ENCODE results near the gene EXOC4. TPM values are rescaled to one million over a fixed set of nuclear protein-coding genes. Genes with fewer than 3 reads are reported as not detected.

EXOC4 gene
- total RNA-seq, 4 donors from 2014 or later, result 59.2 to 88.7 (median 71.6) TPM

GRCh38 chr7:133298080-133298479 lies 45.2 kb downstream of the EXOC4 start:
- no peak for TF ChIP-seq CTCF (IDR thresholded peaks at IDR 0.05)
- ATAC-seq (ENCODE audit: low FRiP score), result no peak
- no peak for DNase-seq (ENCODE audit: low spot score)

- no peak for TF ChIP-seq CTCF (IDR thresholded peaks at IDR 0.05)
- no peak for ATAC-seq (ENCODE audit: low FRiP score)
- DNase-seq (ENCODE audit: low spot score), result no peak
These were observed 46.8 kb downstream of the EXOC4 start for GRCh38 chr7:133299676-133300075.

GRCh38 chr7:133300088-133300487 lies 47.2 kb downstream of the EXOC4 start:
- TF ChIP-seq CTCF (IDR thresholded peaks at IDR 0.05), result no peak
- no peak for ATAC-seq (ENCODE audit: low FRiP score)

GRCh38 chr7:133300811-133301210 lies 47.9 kb downstream of the EXOC4 start:
- ATAC-seq (ENCODE audit: low FRiP score) (no peak), DNase-seq (ENCODE audit: low spot score) (no peak)
- TF ChIP-seq CTCF (IDR thresholded peaks at IDR 0.05), result no peak

More at GRCh38 chr7:133300088-133300487, 47.2 kb downstream of the EXOC4 start:
- no peak for DNase-seq (ENCODE audit: low spot score)

- no peak for TF ChIP-seq CTCF (IDR thresholded peaks at IDR 0.05)
- DNase-seq (ENCODE audit: low spot score) (no peak), ATAC-seq (ENCODE audit: low FRiP score) (no peak)
These were observed 48.6 kb downstream of the EXOC4 start for GRCh38 chr7:133301444-133301843.

GRCh38 chr7:133303372-133303771 lies 50.5 kb downstream of the EXOC4 start:
- TF ChIP-seq CTCF (IDR thresholded peaks at IDR 0.05), result no peak
- ATAC-seq (ENCODE audit: low FRiP score), result no peak
- no peak for DNase-seq (ENCODE audit: low spot score)

GRCh38 chr7:133303931-133304330 lies 51.1 kb downstream of the EXOC4 start:
- DNase-seq (ENCODE audit: low spot score) (no peak), ATAC-seq (ENCODE audit: low FRiP score) (no peak)
- no peak for TF ChIP-seq CTCF (IDR thresholded peaks at IDR 0.05)

Data from omental fat pad (tissue), 4 donors.